ENCODE data around the gene RPL35A.
A peak's percentile ranks its signal among the peaks of the same experiment; 100 is the strongest.
"Not testable (repeated sequence)": the region's sequence is repeated elsewhere in the genome, so short reads cannot be mapped to it uniquely, and the experiment has no call there.

RPL35A gene

DNA sequence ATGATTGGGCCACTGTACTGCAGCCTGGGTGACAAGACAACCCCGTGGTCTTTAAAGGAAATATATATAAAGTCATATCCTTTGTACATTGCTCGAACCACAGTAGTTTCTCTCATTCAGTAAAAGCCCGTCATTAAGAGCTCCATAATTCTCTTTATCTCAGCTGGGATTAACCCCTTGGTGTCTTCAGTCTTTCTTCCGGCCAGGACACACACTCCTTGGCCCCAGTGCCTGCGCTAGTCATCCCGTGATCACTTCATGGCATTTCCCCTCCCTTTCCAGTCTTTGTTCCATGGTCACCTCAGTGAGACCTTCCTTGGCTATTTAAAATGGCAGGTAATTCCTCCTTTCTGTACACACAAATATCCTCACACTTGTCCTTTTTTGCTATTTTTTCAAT is 3.3 kb downstream of the RPL35A start:
- WGBS (ENCODE audit: insufficient coverage, insufficient read length): no CpG with 5 or more reads among the region's 6 CpGs
- Histone ChIP-seq H3K36me3 (ENCODE audit: control insufficient read depth, insufficient read depth, low read length) (peaks cover 34% of the 10 kb centered on the region), H3K4me1 (ENCODE audit: control insufficient read depth, insufficient read depth, low read length) (no peaks in the 10 kb centered on the region), H3K4me3 (ENCODE audit: low read length) (no peak overlapping the region), H3K9me3 (ENCODE audit: control insufficient read depth, insufficient read depth, low read length) (no peaks in the 10 kb centered on the region), H3K27me3 (ENCODE audit: control insufficient read depth, insufficient read depth, low read length) (no peaks in the 10 kb centered on the region), H3K27ac (ENCODE audit: low read length) (no peak overlapping the region)
- DNase-seq (ENCODE audit: low read depth, low spot score): no peak

DNA sequence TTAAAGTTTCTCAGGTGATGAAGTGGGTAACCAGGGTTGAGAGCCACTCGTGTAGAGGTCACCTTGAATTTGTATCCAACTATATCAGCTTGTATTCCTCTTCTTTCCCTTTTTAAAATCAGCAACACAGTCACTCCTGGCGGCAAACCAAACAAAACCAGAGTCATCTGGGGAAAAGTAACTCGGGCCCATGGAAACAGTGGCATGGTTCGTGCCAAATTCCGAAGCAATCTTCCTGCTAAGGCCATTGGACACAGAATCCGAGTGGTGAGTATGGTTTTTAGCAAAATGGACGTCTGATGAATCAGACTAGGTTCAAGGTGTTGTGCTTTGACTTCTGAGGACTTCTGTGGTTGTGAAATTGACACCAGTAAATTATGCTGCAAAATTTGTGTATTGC is 3.9 kb downstream of the RPL35A start:
- H3K27me3 ChIP-seq (ENCODE audit: control insufficient read depth, insufficient read depth, low read length): no peaks in the 10 kb centered on the region
- no peak for DNase-seq (ENCODE audit: low read depth, low spot score)
- H3K36me3 ChIP-seq (ENCODE audit: control insufficient read depth, insufficient read depth, low read length): peaks cover 34% of the 10 kb centered on the region
- H3K4me1 ChIP-seq (ENCODE audit: control insufficient read depth, insufficient read depth, low read length): no peaks in the 10 kb centered on the region
- no peak overlapping the region for H3K4me3 ChIP-seq (ENCODE audit: low read length)
- no peaks in the 10 kb centered on the region for H3K9me3 ChIP-seq (ENCODE audit: control insufficient read depth, insufficient read depth, low read length)
- no CpG with 5 or more reads among the region's 7 CpGs for WGBS (ENCODE audit: insufficient coverage, insufficient read length)
- no peak overlapping the region for H3K27ac ChIP-seq (ENCODE audit: low read length)

DNA sequence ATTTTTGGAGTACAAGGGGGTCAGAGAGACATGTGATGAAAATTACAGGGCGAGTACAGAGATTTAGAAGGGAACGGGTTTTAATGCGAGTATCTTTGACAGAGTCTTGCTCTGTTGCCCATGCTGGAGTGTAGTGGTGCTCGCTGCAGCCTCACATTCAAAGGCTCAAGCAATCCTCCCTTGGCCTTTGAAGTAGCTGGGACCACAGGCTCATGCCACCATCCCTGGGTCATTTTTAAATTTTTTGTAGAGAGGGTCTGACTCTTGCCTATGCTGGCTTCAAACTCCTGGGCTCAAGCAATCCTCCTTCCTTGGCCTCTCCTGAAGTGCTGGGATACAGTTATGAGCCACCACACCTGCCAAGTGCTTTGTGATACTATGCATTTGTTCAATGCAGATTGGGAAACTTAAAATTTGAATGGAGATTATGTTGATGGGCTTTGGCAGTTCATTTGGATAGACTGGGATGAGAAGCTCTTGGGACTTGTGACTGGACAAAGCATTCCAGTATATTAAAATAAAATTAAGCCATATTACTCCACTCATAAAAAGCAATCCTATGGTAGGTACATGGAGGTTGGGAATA is 6.0 kb downstream of the RPL35A start:
- Histone ChIP-seq H3K36me3 (ENCODE audit: control insufficient read depth, insufficient read depth, low read length) (peaks cover 34% of the 10 kb centered on the region), H3K4me3 (ENCODE audit: low read length) (no peak overlapping the region)
- whole genome bisulfite sequencing (ENCODE audit: insufficient coverage, insufficient read length): 100% methylated on average over 3 of the region's 4 CpGs

DNA sequence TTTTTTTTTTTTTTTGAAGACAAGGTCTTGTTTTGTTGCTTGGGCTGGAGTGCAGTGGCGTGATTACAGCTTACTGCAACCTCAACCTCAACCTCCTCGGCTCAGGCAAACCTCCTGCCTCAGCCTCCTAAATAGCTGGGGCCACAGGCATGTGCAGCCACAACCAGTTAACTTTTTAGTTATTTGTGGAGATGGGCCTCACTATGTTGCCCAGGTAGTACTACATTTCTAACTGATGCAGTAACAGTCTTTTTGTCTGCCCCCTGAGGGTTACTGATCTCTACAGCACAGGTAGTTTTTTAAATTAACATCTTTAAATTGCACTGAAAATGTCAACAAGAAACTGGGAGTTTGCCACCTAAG is 6.6 kb downstream of the RPL35A start:
- no peak for DNase-seq (ENCODE audit: low read depth, low spot score)
- Histone ChIP-seq H3K36me3 (ENCODE audit: control insufficient read depth, insufficient read depth, low read length) (peaks cover 34% of the 10 kb centered on the region), H3K27ac (ENCODE audit: low read length) (no peak overlapping the region), H3K27me3 (ENCODE audit: control insufficient read depth, insufficient read depth, low read length) (no peaks in the 10 kb centered on the region), H3K4me3 (ENCODE audit: low read length) (no peak overlapping the region), H3K9me3 (ENCODE audit: control insufficient read depth, insufficient read depth, low read length) (no peaks in the 10 kb centered on the region), H3K4me1 (ENCODE audit: control insufficient read depth, insufficient read depth, low read length) (no peaks in the 10 kb centered on the region)
- WGBS (ENCODE audit: insufficient coverage, insufficient read length): no CpG with 5 or more reads among the region's 2 CpGs

More for the DNA sequence above, 6.0 kb downstream of the RPL35A start:
- no peaks in the 10 kb centered on the region for H3K4me1 ChIP-seq (ENCODE audit: control insufficient read depth, insufficient read depth, low read length)
- no peak for DNase-seq (ENCODE audit: low read depth, low spot score)
- H3K9me3 ChIP-seq (ENCODE audit: control insufficient read depth, insufficient read depth, low read length): no peaks in the 10 kb centered on the region
- H3K27me3 ChIP-seq (ENCODE audit: control insufficient read depth, insufficient read depth, low read length): no peaks in the 10 kb centered on the region
- no peak overlapping the region for H3K27ac ChIP-seq (ENCODE audit: low read length)

- Histone ChIP-seq H3K27ac (ENCODE audit: low read length) (no peak overlapping the region), H3K4me3 (ENCODE audit: low read length) (no peak overlapping the region), H3K4me1 (ENCODE audit: control insufficient read depth, insufficient read depth, low read length) (no peaks in the 10 kb centered on the region), H3K27me3 (ENCODE audit: control insufficient read depth, insufficient read depth, low read length) (no peaks in the 10 kb centered on the region), H3K9me3 (ENCODE audit: control insufficient read depth, insufficient read depth, low read length) (no peaks in the 10 kb centered on the region), H3K36me3 (ENCODE audit: control insufficient read depth, insufficient read depth, low read length) (peaks cover 27% of the 10 kb centered on the region)
- DNase-seq (ENCODE audit: low read depth, low spot score): no peak
- WGBS (ENCODE audit: insufficient coverage, insufficient read length): no CpG with 5 or more reads among the region's 5 CpGs
Observed at GRCh38 chr3:197957790-197958133, 7.8 kb downstream of the RPL35A start.

DNA sequence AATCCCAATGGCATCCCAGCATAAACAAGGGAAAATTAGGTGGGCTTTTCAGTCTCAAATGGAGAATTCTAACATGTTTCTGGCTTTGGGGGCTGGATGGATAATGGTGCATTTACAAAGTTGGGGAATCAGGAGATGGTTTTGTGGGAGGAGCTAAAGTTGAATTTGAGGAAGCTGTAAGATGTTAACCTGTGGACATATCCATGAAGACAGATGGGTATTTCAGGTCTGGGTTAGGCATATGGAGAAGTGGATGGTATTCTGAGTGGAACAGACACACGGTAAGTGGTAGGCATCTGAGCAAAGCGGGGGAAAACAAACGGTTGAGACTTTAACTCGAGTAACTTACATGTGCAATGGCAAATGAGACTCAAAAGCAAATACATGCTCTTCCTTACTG is 8.4 kb downstream of the RPL35A start:
- Histone ChIP-seq H3K27me3 (ENCODE audit: control insufficient read depth, insufficient read depth, low read length) (no peaks in the 10 kb centered on the region), H3K27ac (ENCODE audit: low read length) (no peak overlapping the region), H3K9me3 (ENCODE audit: control insufficient read depth, insufficient read depth, low read length) (no peaks in the 10 kb centered on the region), H3K4me3 (ENCODE audit: low read length) (no peak overlapping the region), H3K36me3 (ENCODE audit: control insufficient read depth, insufficient read depth, low read length) (peaks cover 22% of the 10 kb centered on the region), H3K4me1 (ENCODE audit: control insufficient read depth, insufficient read depth, low read length) (no peaks in the 10 kb centered on the region)
- DNase-seq (ENCODE audit: low read depth, low spot score): no peak
- no CpG with 5 or more reads among the region's 4 CpGs for WGBS (ENCODE audit: insufficient coverage, insufficient read length)

DNA sequence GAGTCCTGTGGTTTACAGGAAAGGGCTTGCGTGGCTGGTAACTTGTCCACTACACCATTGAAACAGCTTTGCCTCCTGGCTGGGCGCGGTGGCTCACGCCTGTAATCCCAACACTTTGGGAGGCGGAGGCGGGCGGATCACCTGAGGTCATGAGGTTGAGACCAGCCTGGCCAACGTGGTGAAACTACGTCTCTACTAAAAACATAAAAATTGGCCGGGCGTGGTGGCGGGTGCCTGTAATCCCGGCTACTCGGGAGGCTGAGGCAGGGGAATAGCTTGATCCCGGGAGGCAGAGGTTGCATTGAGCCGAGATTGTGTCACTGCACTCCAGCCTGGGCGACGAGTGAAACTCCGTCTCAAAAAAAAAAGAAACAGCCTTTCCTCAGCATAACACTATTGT is 8.9 kb downstream of the RPL35A start:
- not testable (repeated sequence) for H3K4me3 ChIP-seq (ENCODE audit: low read length); H3K4me1 ChIP-seq (ENCODE audit: control insufficient read depth, insufficient read depth, low read length); DNase-seq (ENCODE audit: low read depth, low spot score); H3K27ac ChIP-seq (ENCODE audit: low read length); H3K9me3 ChIP-seq (ENCODE audit: control insufficient read depth, insufficient read depth, low read length); H3K27me3 ChIP-seq (ENCODE audit: control insufficient read depth, insufficient read depth, low read length)
- peaks cover 18% of the 10 kb centered on the region for H3K36me3 ChIP-seq (ENCODE audit: control insufficient read depth, insufficient read depth, low read length)
- WGBS (ENCODE audit: insufficient coverage, insufficient read length): no CpG with 5 or more reads among the region's 19 CpGs

- WGBS (ENCODE audit: insufficient coverage, insufficient read length): no CpG with 5 or more reads among the region's 6 CpGs
- no peaks in the 10 kb centered on the region for H3K27me3 ChIP-seq (ENCODE audit: control insufficient read depth, insufficient read depth, low read length)
- H3K4me1 ChIP-seq (ENCODE audit: control insufficient read depth, insufficient read depth, low read length): no peaks in the 10 kb centered on the region
- H3K36me3 ChIP-seq (ENCODE audit: control insufficient read depth, insufficient read depth, low read length): peaks cover 11% of the 10 kb centered on the region; the same call in 1 of the 2 replicates
- no peak for DNase-seq (ENCODE audit: low read depth, low spot score)
- H3K27ac ChIP-seq (ENCODE audit: low read length): no peak overlapping the region
- H3K4me3 ChIP-seq (ENCODE audit: low read length): peak overlapping the region; percentile 54; the same call in 1 of the 2 replicates
- no peaks in the 10 kb centered on the region for H3K9me3 ChIP-seq (ENCODE audit: control insufficient read depth, insufficient read depth, low read length)
Observed at GRCh38 chr3:197959500-197959890, 9.5 kb downstream of the RPL35A start.

DNA sequence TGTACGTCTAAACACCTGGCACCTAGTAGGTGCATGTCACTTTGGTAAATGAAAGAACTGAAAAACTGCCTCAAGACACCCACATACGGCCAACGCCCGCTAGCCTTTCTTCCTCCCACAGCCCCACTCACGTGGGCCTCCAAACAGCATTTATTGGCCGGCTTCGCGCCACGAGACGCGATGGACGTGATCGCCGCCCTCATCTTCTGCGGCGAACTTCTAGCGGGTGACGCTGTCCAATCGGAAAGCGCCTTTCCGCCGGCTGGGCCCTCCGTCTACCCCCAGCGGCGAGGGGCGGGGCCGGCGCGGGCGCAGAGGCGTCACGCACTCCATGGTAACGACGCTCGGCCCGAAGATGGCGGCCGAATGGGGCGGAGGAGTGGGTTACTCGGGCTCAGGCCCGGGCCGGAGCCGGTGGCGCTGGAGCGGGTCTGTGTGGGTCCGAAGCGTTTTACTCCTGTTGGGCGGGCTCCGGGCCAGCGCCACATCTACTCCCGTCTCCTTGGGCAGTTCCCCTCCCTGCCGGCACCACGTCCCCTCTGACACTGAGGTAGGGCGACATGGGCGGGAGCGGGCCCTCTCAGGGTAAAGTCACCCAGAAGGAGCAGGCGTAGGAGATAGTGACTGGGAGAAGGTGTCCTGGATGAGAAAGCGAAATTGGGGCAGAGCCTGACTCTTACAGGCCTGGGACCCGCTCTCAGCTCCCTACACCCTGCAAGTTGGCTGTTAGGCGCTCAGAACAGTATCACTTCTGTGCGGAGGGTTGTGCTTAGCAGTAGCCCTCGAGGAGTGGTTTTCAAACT is 10.1 kb downstream of the RPL35A start, which contains the start of gene LMLN:
Gene LMLN, plus strand, starts transcription at position 327 of the 803 bp plus-strand sequence. Its CDS starts 29 bp downstream, at position 356.
- no peak within 1 kb of the TSS for H3K27ac ChIP-seq (ENCODE audit: low read length)
- H3K36me3 ChIP-seq (ENCODE audit: control insufficient read depth, insufficient read depth, low read length): peaks cover 5% of the 10 kb centered on the region; the same call in 1 of the 2 replicates
- no peaks in the 10 kb centered on the region for H3K27me3 ChIP-seq (ENCODE audit: control insufficient read depth, insufficient read depth, low read length)
- DNase-seq (ENCODE audit: low read depth, low spot score): peak; percentile 77
- H3K4me3 ChIP-seq (ENCODE audit: low read length): peak within 1 kb of the TSS; percentile 54; the same call in 1 of the 2 replicates
- no CpG with 5 or more reads among the region's 62 CpGs for WGBS (ENCODE audit: insufficient coverage, insufficient read length)
- H3K9me3 ChIP-seq (ENCODE audit: control insufficient read depth, insufficient read depth, low read length): no peaks in the 10 kb centered on the region
- no peaks in the 10 kb centered on the region for H3K4me1 ChIP-seq (ENCODE audit: control insufficient read depth, insufficient read depth, low read length)

GRCh38 chr3:197960694-197961581 is 10.9 kb downstream of the RPL35A start:
- WGBS (ENCODE audit: insufficient coverage, insufficient read length): no CpG with 5 or more reads among the region's 23 CpGs
- Histone ChIP-seq H3K4me3 (ENCODE audit: low read length) (peak overlapping the region; percentile 54; the same call in 1 of the 2 replicates), H3K27ac (ENCODE audit: low read length) (no peak overlapping the region), H3K4me1 (ENCODE audit: control insufficient read depth, insufficient read depth, low read length) (no peaks in the 10 kb centered on the region), H3K36me3 (ENCODE audit: control insufficient read depth, insufficient read depth, low read length) (no peaks in the 10 kb centered on the region), H3K27me3 (ENCODE audit: control insufficient read depth, insufficient read depth, low read length) (no peaks in the 10 kb centered on the region), H3K9me3 (ENCODE audit: control insufficient read depth, insufficient read depth, low read length) (no peaks in the 10 kb centered on the region)
- DNase-seq (ENCODE audit: low read depth, low spot score): no peak
